HCT116 (cell line): ENCODE data around the gene SMARCAL1.

Source experiments
- EZH2 ChIP-seq: fragments of 200-600 bp; sonication (generic); IDR thresholded peaks from 2 replicates; pipeline ENCODE4 v1.6.1; 2017; ENCODE audit warnings: antibody characterized with exemption, mixed run types
- FOSL1 ChIP-seq: IDR thresholded peaks from 2 replicates; pipeline ENCODE4 v1.6.1; 2012; ENCODE audit warnings: low read depth
- ZFX ChIP-seq: fragments of 450-650 bp; IDR thresholded peaks from 2 replicates; pipeline ENCODE4 v1.6.1; 2017
- TF ChIP-seq, protein P1 (sequence below), 3 experiments: fragments of 200-600 bp in 1 of 3; sonication (generic) in 1 of 3; IDR thresholded peaks in 2 of 3; conservative IDR thresholded peaks in 1 of 3; 2 replicates each; pipeline ENCODE4 v1.5.1; 2012 to 2017; ENCODE audit warnings: low read depth in 2 of 3, low read length in 2 of 3, antibody characterized with exemption in 1 of 3, borderline replicate concordance in 1 of 3, control low read depth in 1 of 3, mild to moderate bottlenecking in 1 of 3, mixed read lengths in 1 of 3, mixed run types in 1 of 3, moderate library complexity in 1 of 3; ENCODE audit not compliant: insufficient read depth in 1 of 3
- TF ChIP-seq, protein P2 (sequence below): IDR thresholded peaks from 2 replicates; pipeline ENCODE4 v1.6.1; 2012

DNA sequence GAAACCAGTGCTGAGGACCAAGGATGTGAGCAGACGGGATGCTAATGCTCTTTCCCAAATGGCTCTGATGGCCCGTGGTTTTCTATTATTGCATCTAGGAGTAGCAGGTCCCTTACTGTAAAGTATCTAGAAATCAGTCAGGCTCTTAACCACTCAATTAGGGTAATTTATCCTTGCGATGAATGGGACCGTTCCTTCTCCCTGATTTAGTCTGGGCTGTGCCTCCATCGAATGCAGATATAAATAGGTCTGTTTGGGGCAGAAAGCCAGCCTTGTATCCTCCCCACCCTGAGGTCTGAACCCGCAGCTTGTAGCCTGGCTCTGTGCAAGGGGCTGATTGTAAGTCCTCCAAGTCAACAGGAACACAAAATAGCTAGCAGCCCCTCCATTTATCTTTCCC, 9.5 kb upstream of the SMARCAL1 start:
- TF ChIP-seq, protein P1, sequence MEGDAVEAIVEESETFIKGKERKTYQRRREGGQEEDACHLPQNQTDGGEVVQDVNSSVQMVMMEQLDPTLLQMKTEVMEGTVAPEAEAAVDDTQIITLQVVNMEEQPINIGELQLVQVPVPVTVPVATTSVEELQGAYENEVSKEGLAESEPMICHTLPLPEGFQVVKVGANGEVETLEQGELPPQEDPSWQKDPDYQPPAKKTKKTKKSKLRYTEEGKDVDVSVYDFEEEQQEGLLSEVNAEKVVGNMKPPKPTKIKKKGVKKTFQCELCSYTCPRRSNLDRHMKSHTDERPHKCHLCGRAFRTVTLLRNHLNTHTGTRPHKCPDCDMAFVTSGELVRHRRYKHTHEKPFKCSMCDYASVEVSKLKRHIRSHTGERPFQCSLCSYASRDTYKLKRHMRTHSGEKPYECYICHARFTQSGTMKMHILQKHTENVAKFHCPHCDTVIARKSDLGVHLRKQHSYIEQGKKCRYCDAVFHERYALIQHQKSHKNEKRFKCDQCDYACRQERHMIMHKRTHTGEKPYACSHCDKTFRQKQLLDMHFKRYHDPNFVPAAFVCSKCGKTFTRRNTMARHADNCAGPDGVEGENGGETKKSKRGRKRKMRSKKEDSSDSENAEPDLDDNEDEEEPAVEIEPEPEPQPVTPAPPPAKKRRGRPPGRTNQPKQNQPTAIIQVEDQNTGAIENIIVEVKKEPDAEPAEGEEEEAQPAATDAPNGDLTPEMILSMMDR (IDR thresholded peaks at IDR 0.05 in 2 of 3, conservative IDR thresholded peaks at IDR 0.05 in 1 of 3; ENCODE audit: borderline replicate concordance in 1 of 3, insufficient read depth in 1 of 3, low read depth in 2 of 3, low read length in 2 of 3) = no peak
- TF ChIP-seq FOSL1 = no peak
- no peak for TF ChIP-seq EZH2
- TF ChIP-seq, protein P2, sequence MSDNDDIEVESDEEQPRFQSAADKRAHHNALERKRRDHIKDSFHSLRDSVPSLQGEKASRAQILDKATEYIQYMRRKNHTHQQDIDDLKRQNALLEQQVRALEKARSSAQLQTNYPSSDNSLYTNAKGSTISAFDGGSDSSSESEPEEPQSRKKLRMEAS = no peak
- no peak for TF ChIP-seq ZFX
